ENCODE results near the gene SNCG.

DNA sequence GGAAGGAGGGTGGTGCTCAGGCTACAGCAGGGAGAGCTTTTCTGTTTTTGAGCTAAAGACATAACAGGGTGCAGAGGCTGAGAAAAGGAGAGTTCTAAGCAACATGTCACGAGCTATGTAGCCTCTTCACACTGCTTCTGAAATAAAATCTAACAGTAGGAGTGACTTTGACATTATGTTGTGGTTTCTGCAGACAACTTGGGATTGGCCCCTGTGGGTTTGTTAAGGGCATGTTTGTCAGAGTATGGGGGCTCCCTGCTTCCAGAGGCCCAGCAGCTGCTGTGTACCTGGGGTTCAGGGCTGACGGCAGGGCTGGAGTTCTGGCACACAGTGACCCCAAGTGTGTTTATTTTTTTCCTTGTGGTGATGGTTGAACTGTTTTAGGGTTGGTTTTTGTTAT is 25.7 kb upstream of the SNCG start:
- TF ChIP-seq, protein P1, sequence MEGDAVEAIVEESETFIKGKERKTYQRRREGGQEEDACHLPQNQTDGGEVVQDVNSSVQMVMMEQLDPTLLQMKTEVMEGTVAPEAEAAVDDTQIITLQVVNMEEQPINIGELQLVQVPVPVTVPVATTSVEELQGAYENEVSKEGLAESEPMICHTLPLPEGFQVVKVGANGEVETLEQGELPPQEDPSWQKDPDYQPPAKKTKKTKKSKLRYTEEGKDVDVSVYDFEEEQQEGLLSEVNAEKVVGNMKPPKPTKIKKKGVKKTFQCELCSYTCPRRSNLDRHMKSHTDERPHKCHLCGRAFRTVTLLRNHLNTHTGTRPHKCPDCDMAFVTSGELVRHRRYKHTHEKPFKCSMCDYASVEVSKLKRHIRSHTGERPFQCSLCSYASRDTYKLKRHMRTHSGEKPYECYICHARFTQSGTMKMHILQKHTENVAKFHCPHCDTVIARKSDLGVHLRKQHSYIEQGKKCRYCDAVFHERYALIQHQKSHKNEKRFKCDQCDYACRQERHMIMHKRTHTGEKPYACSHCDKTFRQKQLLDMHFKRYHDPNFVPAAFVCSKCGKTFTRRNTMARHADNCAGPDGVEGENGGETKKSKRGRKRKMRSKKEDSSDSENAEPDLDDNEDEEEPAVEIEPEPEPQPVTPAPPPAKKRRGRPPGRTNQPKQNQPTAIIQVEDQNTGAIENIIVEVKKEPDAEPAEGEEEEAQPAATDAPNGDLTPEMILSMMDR (conservative IDR thresholded peaks at IDR 0.05 in 1 of 2, IDR thresholded peaks at IDR 0.05 in 1 of 2; ENCODE audit: extremely low read depth in 1 of 2, insufficient read depth in 1 of 2, low read depth in 1 of 2, low read length in 2 of 2): no peak
- TF ChIP-seq EZH2 (IDR thresholded peaks at IDR 0.05; ENCODE audit: borderline replicate concordance, low read length): no peak
